HG02885 (cell line): ENCODE data around the gene HJV.
A peak's percentile ranks its signal among the peaks of the same experiment; 100 is the strongest.

Experiments used
- ATAC-seq: cut with Tn5 transposase; IDR thresholded peaks from one replicate; pipeline ENCODE4 v1.9.1; 2021; ENCODE audit warnings: mild to moderate bottlenecking; ENCODE audit not compliant: unreplicated experiment, poor library complexity

The HJV gene

GRCh38 chr1:145978854-145979745 lies 42.4 kb downstream of the HJV start:
- ATAC-seq = peak; percentile 89

- ATAC-seq = no peak
These were observed 43.1 kb downstream of the HJV start for GRCh38 chr1:145978471-145978853.

DNA sequence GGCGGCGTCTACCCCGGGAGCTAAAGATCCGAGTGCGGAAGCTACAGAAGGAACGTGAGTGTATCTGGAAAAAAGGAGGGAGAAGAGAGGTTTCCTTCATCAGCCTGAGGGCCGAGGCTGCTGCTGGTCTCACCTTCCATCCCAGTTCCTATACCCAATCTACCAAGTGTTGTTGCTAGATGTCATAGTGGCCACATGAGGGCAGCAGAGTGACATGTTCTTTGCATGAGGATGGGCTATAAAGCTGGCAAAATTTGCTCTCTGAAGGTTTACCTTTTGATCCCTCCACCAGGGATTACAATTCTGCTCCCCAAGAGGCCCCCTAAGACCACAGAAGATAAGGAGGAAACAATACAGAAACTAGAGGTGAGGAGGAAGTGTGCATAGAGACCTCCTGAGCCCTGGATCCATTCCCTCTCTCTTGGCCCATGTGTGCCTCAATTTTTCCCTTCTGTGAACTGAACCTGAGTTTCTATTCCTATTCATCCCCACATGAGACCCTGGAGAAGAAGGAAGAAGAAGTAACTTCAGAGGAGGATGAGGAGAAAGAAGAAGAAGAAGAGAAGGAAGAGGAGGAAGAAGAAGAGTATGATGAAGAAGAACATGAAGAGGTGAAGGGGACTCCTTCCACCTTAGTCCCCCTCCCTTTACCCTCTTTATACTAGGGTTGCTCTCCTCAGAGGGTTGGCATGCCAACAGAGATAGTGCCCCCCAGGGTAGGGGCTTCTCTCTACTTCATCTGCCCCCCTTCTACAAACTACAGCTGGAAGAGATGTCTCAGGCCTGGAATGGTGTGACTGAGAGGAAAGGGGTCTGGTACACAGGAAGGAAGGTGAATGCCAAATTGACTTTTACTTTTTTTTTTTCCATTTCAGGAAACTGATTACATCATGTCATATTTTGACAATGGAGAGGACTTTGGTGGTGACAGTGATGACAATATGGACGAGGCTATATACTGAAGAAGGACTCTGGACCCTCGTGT lies 43.8 kb downstream of the HJV start:
- ATAC-seq = peak; percentile 34

DNA sequence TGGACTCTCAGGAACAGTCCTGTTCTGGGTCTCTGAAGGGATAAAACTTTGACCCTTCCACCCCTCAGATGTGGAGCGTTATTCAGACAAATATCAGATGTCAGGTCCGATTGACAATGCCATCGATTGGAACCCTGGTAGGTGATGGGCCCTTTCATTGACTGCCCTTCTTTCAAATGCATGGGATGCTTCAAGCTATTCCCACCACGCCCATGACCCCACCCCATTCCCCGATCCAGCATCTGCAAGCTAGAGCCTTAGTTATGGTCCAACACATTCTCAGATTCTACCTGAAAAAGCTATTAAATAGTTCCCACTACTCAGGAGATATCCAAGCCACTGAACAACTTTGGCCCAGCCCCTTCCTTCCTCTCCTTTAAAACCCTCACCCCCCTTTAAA lies 44.5 kb downstream of the HJV start:
- ATAC-seq = no peak

DNA sequence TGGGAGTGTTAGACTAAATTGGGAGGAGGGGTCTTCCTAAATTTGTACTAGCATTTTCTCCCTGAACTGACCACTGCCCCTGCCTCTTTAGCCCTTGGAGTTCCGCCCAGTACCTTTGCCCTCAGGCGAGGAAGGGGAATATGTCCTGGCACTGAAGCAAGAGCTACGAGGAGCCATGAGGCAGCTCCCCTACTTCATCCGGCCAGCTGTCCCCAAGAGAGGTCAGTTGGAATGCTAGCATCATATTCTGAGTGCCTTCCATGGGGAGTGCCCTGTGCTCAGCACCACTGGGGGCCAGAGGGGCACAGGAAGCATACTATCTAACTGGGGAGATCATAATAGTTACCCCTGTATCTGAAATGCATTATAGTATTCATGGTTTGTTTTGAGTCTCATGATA lies 46.3 kb downstream of the HJV start:
- ATAC-seq = no peak

- no peak for ATAC-seq
These were observed 46.8 kb downstream of the HJV start for GRCh38 chr1:145974721-145975120.

- no peak for ATAC-seq
These were observed 49.0 kb downstream of the HJV start for GRCh38 chr1:145972580-145972979.
